ENCODE results near the gene SLC25A44. TPM values are rescaled to one million over a fixed set of nuclear protein-coding genes. Genes with fewer than 3 reads are reported as not detected.
A peak's percentile ranks its signal among the peaks of the same experiment; 100 is the strongest.

The SLC25A44 gene
- total RNA-seq, 1 experiment from 2014 or later = 33.0 TPM

DNA sequence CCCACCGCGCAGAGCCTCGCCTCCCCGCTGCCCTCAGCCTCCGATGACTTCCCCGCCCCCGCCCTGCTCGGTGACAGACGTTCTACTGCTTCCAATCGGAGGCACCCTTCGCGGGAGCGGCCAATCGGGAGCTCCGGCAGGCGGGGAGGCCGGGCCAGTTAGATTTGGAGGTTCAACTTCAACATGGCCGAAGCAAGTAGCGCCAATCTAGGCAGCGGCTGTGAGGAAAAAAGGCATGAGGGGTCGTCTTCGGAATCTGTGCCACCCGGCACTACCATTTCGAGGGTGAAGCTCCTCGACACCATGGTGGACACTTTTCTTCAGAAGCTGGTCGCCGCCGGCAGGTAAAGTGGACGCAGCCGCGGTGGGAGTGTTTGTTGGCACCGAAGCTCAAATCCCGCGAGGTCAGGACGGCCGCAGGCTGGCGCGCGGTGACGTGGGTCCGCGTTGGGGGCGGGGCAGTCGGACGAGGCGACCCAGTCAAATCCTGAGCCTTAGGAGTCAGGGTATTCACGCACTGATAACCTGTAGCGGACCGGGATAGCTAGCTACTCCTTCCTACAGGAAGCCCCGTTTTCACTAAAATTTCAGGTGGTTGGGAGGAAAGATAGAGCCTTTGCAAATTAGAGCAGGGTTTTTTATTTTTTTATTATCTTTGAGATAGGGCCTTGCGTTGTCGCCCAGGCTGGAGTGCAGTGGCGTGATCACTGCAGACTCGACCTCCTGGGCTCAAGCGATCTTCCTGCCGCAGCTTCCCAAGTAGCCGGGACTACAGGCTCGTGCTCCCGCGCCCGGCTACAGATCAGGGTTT is 19.1 kb downstream of the SLC25A44 start, which contains the start of gene PMF1:
TSS of gene PMF1 (plus strand) at position 175 of the 811 bp plus-strand sequence. CDS start at position 184, 9 bp downstream.
- H3K4me1 ChIP-seq (ENCODE audit: control insufficient read depth, insufficient read depth, low read length) = peaks cover 7% of the 10 kb centered on the region; the same call in 1 of the 2 replicates
- peak within 1 kb of the TSS; percentile 97 for H3K27ac ChIP-seq (ENCODE audit: low read length)
- peak; percentile 90 for DNase-seq (ENCODE audit: low read depth, low spot score)
- intact Hi-C loops (cut with micrococcal nuclease; ENCODE audit: unreplicated experiment) (loop anchor here (5.0 kb wide), 1 partner anchor 116 kb away; no protein-coding TSS in a partner anchor), in situ Hi-C loops (cut with HindIII; ENCODE audit: low pct_unique_long_range_greater_than_20kb, low sequenced_read_pairs) (no loop called here)
- no peaks in the 10 kb centered on the region for H3K9me3 ChIP-seq (ENCODE audit: control insufficient read depth, insufficient read depth, low read depth, low read length)
- H3K36me3 ChIP-seq (ENCODE audit: control insufficient read depth, insufficient read depth, low read length) = peaks cover 3% of the 10 kb centered on the region; the same call in 1 of the 2 replicates
- H3K4me3 ChIP-seq (ENCODE audit: low read depth in 2 of 2, low read length in 2 of 2) = peak within 1 kb of the TSS; percentile 76 to 94
- peak; percentile 95 for TF ChIP-seq POLR2AphosphoS5 (IDR thresholded peaks at IDR 0.05; ENCODE audit: low read depth, low read length)
- no peak for TF ChIP-seq SIN3A (IDR thresholded peaks at IDR 0.05; ENCODE audit: borderline replicate concordance, insufficient read depth, low read depth, low read length)
- TF ChIP-seq, protein P1, sequence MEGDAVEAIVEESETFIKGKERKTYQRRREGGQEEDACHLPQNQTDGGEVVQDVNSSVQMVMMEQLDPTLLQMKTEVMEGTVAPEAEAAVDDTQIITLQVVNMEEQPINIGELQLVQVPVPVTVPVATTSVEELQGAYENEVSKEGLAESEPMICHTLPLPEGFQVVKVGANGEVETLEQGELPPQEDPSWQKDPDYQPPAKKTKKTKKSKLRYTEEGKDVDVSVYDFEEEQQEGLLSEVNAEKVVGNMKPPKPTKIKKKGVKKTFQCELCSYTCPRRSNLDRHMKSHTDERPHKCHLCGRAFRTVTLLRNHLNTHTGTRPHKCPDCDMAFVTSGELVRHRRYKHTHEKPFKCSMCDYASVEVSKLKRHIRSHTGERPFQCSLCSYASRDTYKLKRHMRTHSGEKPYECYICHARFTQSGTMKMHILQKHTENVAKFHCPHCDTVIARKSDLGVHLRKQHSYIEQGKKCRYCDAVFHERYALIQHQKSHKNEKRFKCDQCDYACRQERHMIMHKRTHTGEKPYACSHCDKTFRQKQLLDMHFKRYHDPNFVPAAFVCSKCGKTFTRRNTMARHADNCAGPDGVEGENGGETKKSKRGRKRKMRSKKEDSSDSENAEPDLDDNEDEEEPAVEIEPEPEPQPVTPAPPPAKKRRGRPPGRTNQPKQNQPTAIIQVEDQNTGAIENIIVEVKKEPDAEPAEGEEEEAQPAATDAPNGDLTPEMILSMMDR (IDR thresholded peaks at IDR 0.05) = no peak
- TF ChIP-seq, protein P2, sequence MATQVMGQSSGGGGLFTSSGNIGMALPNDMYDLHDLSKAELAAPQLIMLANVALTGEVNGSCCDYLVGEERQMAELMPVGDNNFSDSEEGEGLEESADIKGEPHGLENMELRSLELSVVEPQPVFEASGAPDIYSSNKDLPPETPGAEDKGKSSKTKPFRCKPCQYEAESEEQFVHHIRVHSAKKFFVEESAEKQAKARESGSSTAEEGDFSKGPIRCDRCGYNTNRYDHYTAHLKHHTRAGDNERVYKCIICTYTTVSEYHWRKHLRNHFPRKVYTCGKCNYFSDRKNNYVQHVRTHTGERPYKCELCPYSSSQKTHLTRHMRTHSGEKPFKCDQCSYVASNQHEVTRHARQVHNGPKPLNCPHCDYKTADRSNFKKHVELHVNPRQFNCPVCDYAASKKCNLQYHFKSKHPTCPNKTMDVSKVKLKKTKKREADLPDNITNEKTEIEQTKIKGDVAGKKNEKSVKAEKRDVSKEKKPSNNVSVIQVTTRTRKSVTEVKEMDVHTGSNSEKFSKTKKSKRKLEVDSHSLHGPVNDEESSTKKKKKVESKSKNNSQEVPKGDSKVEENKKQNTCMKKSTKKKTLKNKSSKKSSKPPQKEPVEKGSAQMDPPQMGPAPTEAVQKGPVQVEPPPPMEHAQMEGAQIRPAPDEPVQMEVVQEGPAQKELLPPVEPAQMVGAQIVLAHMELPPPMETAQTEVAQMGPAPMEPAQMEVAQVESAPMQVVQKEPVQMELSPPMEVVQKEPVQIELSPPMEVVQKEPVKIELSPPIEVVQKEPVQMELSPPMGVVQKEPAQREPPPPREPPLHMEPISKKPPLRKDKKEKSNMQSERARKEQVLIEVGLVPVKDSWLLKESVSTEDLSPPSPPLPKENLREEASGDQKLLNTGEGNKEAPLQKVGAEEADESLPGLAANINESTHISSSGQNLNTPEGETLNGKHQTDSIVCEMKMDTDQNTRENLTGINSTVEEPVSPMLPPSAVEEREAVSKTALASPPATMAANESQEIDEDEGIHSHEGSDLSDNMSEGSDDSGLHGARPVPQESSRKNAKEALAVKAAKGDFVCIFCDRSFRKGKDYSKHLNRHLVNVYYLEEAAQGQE (IDR thresholded peaks at IDR 0.05; ENCODE audit: insufficient read depth in 1 of 2, low read depth in 2 of 2, low read length in 1 of 2) = no peak
- TF ChIP-seq TCF7L2 (IDR thresholded peaks at IDR 0.05; ENCODE audit: low read depth, low read length) = 0 out of 2 replicates have a peak, but pooled peaks have one; percentile 49
- POLR2A ChIA-PET = interaction anchor here (0.6 to 1.2 kb wide), 6 partner anchors 12 to 249 kb away, joined by 3 to 9 read pairs (median 7); partner anchors contain the start of gene SLC25A44
- BruUV-seq (replicated peaks) = TSS peak; percentile 87
- CTCF ChIA-PET = interaction anchor here (0.6 to 1.3 kb wide), 5 partner anchors 11 to 109 kb away, joined by 3 to 11 read pairs (median 5); no protein-coding TSS in a partner anchor
- H3K27me3 ChIP-seq (ENCODE audit: control insufficient read depth, insufficient read depth, low read length) = no peaks in the 10 kb centered on the region
- ATAC-seq = peak; percentile 97

DNA sequence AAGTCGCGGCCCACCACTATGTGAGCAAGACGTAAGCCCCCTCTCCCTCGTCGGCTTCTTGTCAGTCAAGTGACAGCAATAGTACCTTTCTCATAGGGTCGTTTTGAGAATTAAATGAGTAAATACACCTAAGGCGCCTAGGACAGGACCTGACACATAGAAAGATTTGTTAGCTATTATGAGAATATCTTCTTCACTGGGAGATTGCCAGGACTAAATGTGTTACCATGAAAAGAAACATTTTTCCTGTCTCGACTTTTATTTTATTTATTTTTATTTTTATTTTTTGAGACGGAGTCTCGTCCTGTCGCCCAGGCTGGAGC is 19.7 kb downstream of the SLC25A44 start:
- H3K4me3 ChIP-seq (ENCODE audit: low read depth in 2 of 2, low read length in 2 of 2) = peak overlapping the region; percentile 76 to 94
- H3K4me1 ChIP-seq (ENCODE audit: control insufficient read depth, insufficient read depth, low read length) = peaks cover 7% of the 10 kb centered on the region; the same call in 1 of the 2 replicates
- no peak for ATAC-seq
- ChIA-PET POLR2A (interaction anchor here (1.2 kb wide), 1 partner anchor 68 kb away, joined by 5 read pairs; no protein-coding TSS in a partner anchor), CTCF (interaction anchor here (1.1 to 1.3 kb wide), 2 partner anchors 12 to 147 kb away, joined by 5 to 9 read pairs; no protein-coding TSS in a partner anchor)
- H3K27ac ChIP-seq (ENCODE audit: low read length) = peak overlapping the region; percentile 97
- no TSS peak for BruUV-seq (replicated peaks)
- H3K36me3 ChIP-seq (ENCODE audit: control insufficient read depth, insufficient read depth, low read length) = peaks cover 2% of the 10 kb centered on the region; the same call in 1 of the 2 replicates
- intact Hi-C loops (cut with micrococcal nuclease; ENCODE audit: unreplicated experiment) (loop anchor here (5.0 kb wide), 1 partner anchor 116 kb away; no protein-coding TSS in a partner anchor), in situ Hi-C loops (cut with HindIII; ENCODE audit: low pct_unique_long_range_greater_than_20kb, low sequenced_read_pairs) (no loop called here)
- DNase-seq (ENCODE audit: low read depth, low spot score) = no peak
- H3K27me3 ChIP-seq (ENCODE audit: control insufficient read depth, insufficient read depth, low read length) = no peaks in the 10 kb centered on the region
- TF ChIP-seq SIN3A (IDR thresholded peaks at IDR 0.05; ENCODE audit: borderline replicate concordance, insufficient read depth, low read depth, low read length) = no peak
- TF ChIP-seq POLR2AphosphoS5 (IDR thresholded peaks at IDR 0.05; ENCODE audit: low read depth, low read length) = no peak
- TF ChIP-seq, protein P1 (IDR thresholded peaks at IDR 0.05) = no peak
- TF ChIP-seq, protein P2 (IDR thresholded peaks at IDR 0.05; ENCODE audit: insufficient read depth in 1 of 2, low read depth in 2 of 2, low read length in 1 of 2) = no peak
- no peak for TF ChIP-seq TCF7L2 (IDR thresholded peaks at IDR 0.05; ENCODE audit: low read depth, low read length)
- no peaks in the 10 kb centered on the region for H3K9me3 ChIP-seq (ENCODE audit: control insufficient read depth, insufficient read depth, low read depth, low read length)
